B cell (primary cell): ENCODE data around the gene RAB6B. TPM values are rescaled to one million over a fixed set of nuclear protein-coding genes. Genes with fewer than 3 reads are reported as not detected.

Experiments used
- ATAC-seq: fragments of 200-7000 bp; cut with Tn5 transposase; one replicate; pipeline ENCODE4 v1.10.0; 2021; ENCODE audit warnings: low read depth, mild to moderate bottlenecking, moderate number of reproducible peaks, moderate library complexity
- CTCF ChIA-PET: fragments of 350-600 bp; sonication (Branson Sonifier 250); formaldehyde crosslinking; loops from one replicate; lab custom pipeline; 2021; ENCODE audit warnings: antibody characterized with exemption, inconsistent platforms; lab: Charles Lee
- POLR2A ChIA-PET: fragments of 350-600 bp; sonication (Branson Sonifier 250); formaldehyde crosslinking; loops from one replicate; lab custom pipeline; 2021; ENCODE audit warnings: antibody characterized with exemption; lab: Charles Lee
- DNase-seq: peaks from one replicate; pipeline ENCODE4 v3.0.0; 2013
- H2AFZ ChIP-seq: 2 replicates; pipeline ENCODE4 v1.6.1; 2012; ENCODE audit warnings: mild to moderate bottlenecking, low read depth, low read length; ENCODE audit not compliant: insufficient read depth, poor library complexity, severe bottlenecking
- H3K27ac ChIP-seq, 2 donors: 1 replicate in 1 of 2; 2 replicates in 1 of 2; pipeline ENCODE4 v1.5.1; 2012 to 2013; ENCODE audit warnings: low read length in 2 of 2, mild to moderate bottlenecking in 2 of 2, moderate library complexity in 1 of 2
- H3K27me3 ChIP-seq, 4 experiments: fragments of 200-600 bp in 1 of 4; sonication (generic) in 1 of 4; replicated peaks in 1 of 4; 1 replicate in 2 of 4; 2 replicates in 2 of 4; pipeline versions ENCODE4 v1.6.1 to v1.7.0; 2013 to 2016; ENCODE audit warnings: low read length in 3 of 4, mild to moderate bottlenecking in 2 of 4, mixed read lengths in 1 of 4, moderate library complexity in 1 of 4; ENCODE audit not compliant: insufficient read depth in 4 of 4, control insufficient read depth in 3 of 4; ENCODE audit errors: control extremely low read depth in 1 of 4
- H3K36me3 ChIP-seq, 2 experiments: replicated peaks in 1 of 2; 1 replicate in 1 of 2; 2 replicates in 1 of 2; pipeline versions ENCODE4 v1.6.1 to v1.7.1; 2013; ENCODE audit warnings: low read length in 1 of 2; ENCODE audit not compliant: insufficient read depth in 2 of 2, control insufficient read depth in 1 of 2; ENCODE audit errors: control extremely low read depth in 1 of 2, extremely low read depth in 1 of 2
- H3K4me1 ChIP-seq, 2 donors: fragments of 200-600 bp in 1 of 2; sonication (generic) in 1 of 2; 1 replicate in 1 of 2; 2 replicates in 1 of 2; pipeline versions ENCODE4 v1.5.1 to v1.6.1; 2013 to 2017; ENCODE audit warnings: low read length in 2 of 2; ENCODE audit not compliant: control insufficient read depth in 2 of 2, insufficient read depth in 2 of 2
- H3K4me2 ChIP-seq: replicated peaks from 2 replicates; pipeline ENCODE3; 2012; ENCODE audit warnings: mild to moderate bottlenecking, low read depth, low read length; ENCODE audit not compliant: poor library complexity, severe bottlenecking
- H3K4me3 ChIP-seq, 5 experiments: fragments of 200-600 bp in 1 of 5; sonication (generic) in 1 of 5; 1 replicate in 3 of 5; 2 replicates in 2 of 5; pipeline versions ENCODE4 v1.5.1 to v1.7.0; 2011 to 2016; ENCODE audit warnings: low read length in 4 of 5, mild to moderate bottlenecking in 4 of 5, low read depth in 2 of 5, control low read depth in 1 of 5, moderate library complexity in 1 of 5; ENCODE audit not compliant: insufficient read depth in 1 of 5; ENCODE audit errors: control extremely low read depth in 1 of 5, extremely low read depth in 1 of 5
- H3K79me2 ChIP-seq: fragments of 200-600 bp; sonication (generic); one replicate; pipeline ENCODE4 v1.6.0; 2016; ENCODE audit warnings: low read length; ENCODE audit not compliant: control insufficient read depth, insufficient read depth
- H3K9ac ChIP-seq: fragments of 200-600 bp; sonication (generic); 2 replicates; pipeline ENCODE4 v1.6.1; 2017; ENCODE audit warnings: mild to moderate bottlenecking, low read length, moderate library complexity
- H3K9me3 ChIP-seq, 3 donors: one replicate each; pipeline versions ENCODE4 v1.6.1 to v1.7.1; 2013; ENCODE audit warnings: low read length in 2 of 3; ENCODE audit not compliant: control insufficient read depth in 2 of 3, insufficient read depth in 1 of 3; ENCODE audit errors: control extremely low read depth in 1 of 3
- H4K20me1 ChIP-seq: 2 replicates; pipeline ENCODE4 v1.6.0; 2012; ENCODE audit warnings: mild to moderate bottlenecking, low read length; ENCODE audit not compliant: insufficient read depth, control insufficient read depth, poor library complexity, severe bottlenecking
- H3K27ac Mint-ChIP-seq: one replicate; pipeline ENCODE4 v1.8.0; 2021; ENCODE audit warnings: mixed read lengths
- H3K27me3 Mint-ChIP-seq: one replicate; pipeline ENCODE4 v1.8.0; 2021; ENCODE audit warnings: mixed read lengths
- H3K4me1 Mint-ChIP-seq: one replicate; pipeline ENCODE4 v1.8.0; 2021; ENCODE audit warnings: mixed read lengths
- H3K4me3 Mint-ChIP-seq: one replicate; pipeline ENCODE4 v1.8.0; 2021; ENCODE audit warnings: mixed read lengths
- H3K9me3 Mint-ChIP-seq: one replicate; pipeline ENCODE4 v1.8.0; 2022; ENCODE audit warnings: mixed read lengths; ENCODE audit not compliant: insufficient read depth
- CTCF ChIP-seq: fragments of 200-600 bp; IDR thresholded peaks from one replicate; pipeline ENCODE4 v1.8.0; 2022; ENCODE audit warnings: antibody characterized with exemption, mild to moderate bottlenecking
- EZH2 ChIP-seq: IDR thresholded peaks from 2 replicates; pipeline ENCODE4 v1.6.1; 2012; ENCODE audit warnings: borderline replicate concordance, low read depth, mild to moderate bottlenecking, moderate library complexity, low read length; ENCODE audit not compliant: insufficient read depth, poor library complexity, severe bottlenecking
- WGBS: methylation state at CpG from one replicate; pipeline ENCODE4 v1.1.5; 2013; ENCODE audit warnings: missing lambda C conversion rate; ENCODE audit not compliant: insufficient coverage; 5-methylcytosine and 5-hydroxymethylcytosine counted together
- intact Hi-C: fragments of 100-400 bp; cut with micrococcal nuclease; formaldehyde crosslinking; loops from one replicate; pipeline ENCODE4 v1.10.0; 2022
- polyA plus RNA-seq: library from polyadenylated mRNA; depleted of rRNA; stranded (reverse); fragments of >200 nt; gene quantifications from 2 replicates; pipeline ENCODE4 v1.2.3, GENCODE V29; 2012
- total RNA-seq, 2 donors: library from RNA; stranded (reverse); fragments of 120-200 nt in 1 of 2; gene quantifications; 1 replicate in 1 of 2; 2 replicates in 1 of 2; pipeline versions ENCODE4 v1.2.3 to v1.2.4, GENCODE V29; 2013 to 2022

Gene RAB6B
- total and polyA plus RNA-seq, 2 donors (not counting 1 experiment from before 2014, with no cell fraction given) = not detected

GRCh38 chr3:133932009-133932408 lies 36.3 kb upstream of the RAB6B start:
- Histone ChIP-seq H2AFZ (no peak overlapping the region), H4K20me1 (no peaks in the 10 kb centered on the region), H3K4me2 (no peak overlapping the region), H3K79me2 (no peaks in the 10 kb centered on the region), H3K36me3 (no peaks in the 10 kb centered on the region), H3K9me3 (peaks cover 0 to 1% (median 0%) of the 10 kb centered on the region in 3 donors), H3K4me3 (no peak overlapping the region), H3K9ac (no peak overlapping the region), H3K27ac (no peak overlapping the region), H3K27me3 (peaks cover 0 to 16% (median 3%) of the 10 kb centered on the region in 4 experiments), H3K4me1 (peaks cover 8 to 11% of the 10 kb centered on the region in 2 donors)
- Mint-ChIP-seq H3K4me1 (peaks cover 9% of the 10 kb centered on the region), H3K27ac (no peak overlapping the region), H3K27me3 (peaks cover 17% of the 10 kb centered on the region), H3K4me3 (no peak overlapping the region), H3K9me3 (no peaks in the 10 kb centered on the region)
- no peak for ATAC-seq
- TF ChIP-seq EZH2 (no peak), CTCF (no peak)
- intact Hi-C loops = no loop called here
- ChIA-PET CTCF (interaction anchor here (1.8 kb wide), 1 partner anchor 1206 kb away, joined by 4 read pairs; no protein-coding TSS in a partner anchor), POLR2A (no interaction called here)
- whole genome bisulfite sequencing = 94% methylated on average over 3 of the region's 6 CpGs
- no peak for DNase-seq

GRCh38 chr3:133931084-133931483 lies 35.4 kb upstream of the RAB6B start:
- ChIA-PET CTCF (no interaction called here), POLR2A (no interaction called here)
- H3K9me3 ChIP-seq = peaks cover 0 to 4% (median 0%) of the 10 kb centered on the region in 3 donors
- WGBS = 91% methylated on average over 8 of the region's 8 CpGs
- H3K79me2 ChIP-seq = no peaks in the 10 kb centered on the region
- peaks cover 0 to 26% (median 5%) of the 10 kb centered on the region in 4 experiments for H3K27me3 ChIP-seq
- no peak for DNase-seq
- no peak overlapping the region for H2AFZ ChIP-seq
- no peaks in the 10 kb centered on the region for H4K20me1 ChIP-seq
- Mint-ChIP-seq H3K27ac (no peak overlapping the region), H3K27me3 (peaks cover 24% of the 10 kb centered on the region), H3K4me1 (peaks cover 13% of the 10 kb centered on the region), H3K9me3 (no peaks in the 10 kb centered on the region), H3K4me3 (no peak overlapping the region)
- no peak overlapping the region for H3K4me3 ChIP-seq
- no peak for ATAC-seq
- H3K36me3 ChIP-seq = no peaks in the 10 kb centered on the region
- H3K27ac ChIP-seq = no peak overlapping the region
- no peak overlapping the region for H3K9ac ChIP-seq
- TF ChIP-seq CTCF (no peak), EZH2 (no peak)
- H3K4me2 ChIP-seq = no peak overlapping the region
- intact Hi-C loops = no loop called here
- peaks cover 12 to 14% of the 10 kb centered on the region in 2 donors for H3K4me1 ChIP-seq
